Measurements from ENCODE around the gene FFAR3. TPM values are rescaled to one million over a fixed set of nuclear protein-coding genes. Genes with fewer than 3 reads are reported as not detected.

FFAR3 gene
- total and polyA plus RNA-seq, 2 of the 13 experiments (the other 11 are each of a cell fraction or from before 2014, with no cell fraction given): not detected

DNA sequence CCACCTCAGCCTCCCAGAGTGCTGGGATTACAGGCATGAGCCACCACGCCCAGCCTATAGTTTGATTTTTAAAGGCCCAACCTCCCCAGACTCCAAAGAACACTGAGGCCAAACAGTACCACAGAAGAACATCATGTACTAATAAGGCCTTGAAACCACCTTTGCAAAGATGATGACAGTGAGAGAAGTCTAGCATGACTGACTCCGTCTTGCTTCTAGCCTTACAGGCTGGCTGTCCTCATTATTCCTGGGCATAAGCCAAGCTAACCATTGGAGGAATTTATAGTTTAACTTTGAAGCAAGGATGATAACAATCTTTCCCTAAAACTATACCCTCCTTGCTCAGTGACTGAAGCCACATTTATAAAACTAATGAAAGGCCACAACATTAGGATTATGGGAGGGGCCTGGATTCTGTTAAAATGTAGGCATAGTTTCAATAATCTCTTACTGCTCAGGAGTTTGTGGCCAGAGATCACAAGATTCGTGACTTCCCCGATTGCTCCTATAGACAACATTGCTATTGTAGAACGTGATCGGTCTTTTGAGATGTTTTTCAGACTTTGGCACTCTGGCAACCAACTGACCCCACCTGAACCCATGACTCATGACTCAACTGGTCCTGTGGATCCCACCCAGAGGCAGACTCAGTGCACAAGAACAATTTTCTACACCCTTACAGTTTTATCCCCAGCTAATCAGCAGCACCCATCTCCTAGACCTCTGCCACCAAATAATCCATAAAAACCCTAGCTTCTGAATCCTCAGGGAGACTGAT is 30.2 kb downstream of the FFAR3 start (continued):
- TF ChIP-seq ARNT2 (CRISPR knock-in tag; IDR thresholded peaks at IDR 0.05; ENCODE audit: low read depth): no peak
- peak; percentile 92 for TF ChIP-seq RARA (CRISPR knock-in tag; IDR thresholded peaks at IDR 0.05)
- TF ChIP-seq BHLHE40 (IDR thresholded peaks at IDR 0.05; ENCODE audit: low read length): peak; percentile 57
- TF ChIP-seq ZNF691 (CRISPR knock-in tag; IDR thresholded peaks at IDR 0.05; ENCODE audit: borderline replicate concordance, low read depth): no peak
- TF ChIP-seq SRSF1 (optimal IDR thresholded peaks at IDR 0.05; ENCODE audit: low read depth, low read length): no peak
- no peak for TF ChIP-seq ZNF629 (CRISPR knock-in tag; conservative IDR thresholded peaks at IDR 0.05)
- no peak for TF ChIP-seq ZNF446 (CRISPR knock-in tag; IDR thresholded peaks at IDR 0.05)
- TF ChIP-seq JUNB (CRISPR knock-in tag; IDR thresholded peaks at IDR 0.05; ENCODE audit: borderline replicate concordance): peak; percentile 26; the same call in 1 of the 2 replicates
- no peak for TF ChIP-seq ZNF264 (CRISPR knock-in tag; IDR thresholded peaks at IDR 0.05)
- TF ChIP-seq, protein P1, sequence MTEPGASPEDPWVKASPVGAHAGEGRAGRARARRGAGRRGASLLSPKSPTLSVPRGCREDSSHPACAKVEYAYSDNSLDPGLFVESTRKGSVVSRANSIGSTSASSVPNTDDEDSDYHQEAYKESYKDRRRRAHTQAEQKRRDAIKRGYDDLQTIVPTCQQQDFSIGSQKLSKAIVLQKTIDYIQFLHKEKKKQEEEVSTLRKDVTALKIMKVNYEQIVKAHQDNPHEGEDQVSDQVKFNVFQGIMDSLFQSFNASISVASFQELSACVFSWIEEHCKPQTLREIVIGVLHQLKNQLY (CRISPR knock-in tag; IDR thresholded peaks at IDR 0.05): 0 out of 2 replicates have a peak, but pooled peaks have one; percentile 46
- TF ChIP-seq BCL3 (CRISPR knock-in tag; IDR thresholded peaks at IDR 0.05): no peak
- TF ChIP-seq FOXC1 (CRISPR knock-in tag; IDR thresholded peaks at IDR 0.05; ENCODE audit: borderline replicate concordance): no peak
- no peak for TF ChIP-seq TCF12 (IDR thresholded peaks at IDR 0.05)
- TF ChIP-seq TCF12 (CRISPR knock-in tag; IDR thresholded peaks at IDR 0.05): peak; percentile 50; the same call in 1 of the 2 replicates
- TF ChIP-seq ZNF839 (CRISPR knock-in tag; IDR thresholded peaks at IDR 0.05; ENCODE audit: borderline replicate concordance): no peak
- TF ChIP-seq THRA (CRISPR knock-in tag; IDR thresholded peaks at IDR 0.05; ENCODE audit: borderline replicate concordance): peak; percentile 93
- TF ChIP-seq, protein P2, sequence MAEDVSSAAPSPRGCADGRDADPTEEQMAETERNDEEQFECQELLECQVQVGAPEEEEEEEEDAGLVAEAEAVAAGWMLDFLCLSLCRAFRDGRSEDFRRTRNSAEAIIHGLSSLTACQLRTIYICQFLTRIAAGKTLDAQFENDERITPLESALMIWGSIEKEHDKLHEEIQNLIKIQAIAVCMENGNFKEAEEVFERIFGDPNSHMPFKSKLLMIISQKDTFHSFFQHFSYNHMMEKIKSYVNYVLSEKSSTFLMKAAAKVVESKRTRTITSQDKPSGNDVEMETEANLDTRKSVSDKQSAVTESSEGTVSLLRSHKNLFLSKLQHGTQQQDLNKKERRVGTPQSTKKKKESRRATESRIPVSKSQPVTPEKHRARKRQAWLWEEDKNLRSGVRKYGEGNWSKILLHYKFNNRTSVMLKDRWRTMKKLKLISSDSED (CRISPR knock-in tag; IDR thresholded peaks at IDR 0.05): no peak
- TF ChIP-seq ZNF609 (CRISPR knock-in tag; IDR thresholded peaks at IDR 0.05; ENCODE audit: borderline replicate concordance): no peak
